GM18526 (cell line): ENCODE data around the gene ANKRD33B.

ENCODE experiments used
- POLR2A ChIP-seq: IDR thresholded peaks from 3 replicates; pipeline ENCODE4 v1.6.1; 2011; ENCODE audit not compliant: insufficient read length; ENCODE audit errors: extremely low read depth

The ANKRD33B gene

DNA sequence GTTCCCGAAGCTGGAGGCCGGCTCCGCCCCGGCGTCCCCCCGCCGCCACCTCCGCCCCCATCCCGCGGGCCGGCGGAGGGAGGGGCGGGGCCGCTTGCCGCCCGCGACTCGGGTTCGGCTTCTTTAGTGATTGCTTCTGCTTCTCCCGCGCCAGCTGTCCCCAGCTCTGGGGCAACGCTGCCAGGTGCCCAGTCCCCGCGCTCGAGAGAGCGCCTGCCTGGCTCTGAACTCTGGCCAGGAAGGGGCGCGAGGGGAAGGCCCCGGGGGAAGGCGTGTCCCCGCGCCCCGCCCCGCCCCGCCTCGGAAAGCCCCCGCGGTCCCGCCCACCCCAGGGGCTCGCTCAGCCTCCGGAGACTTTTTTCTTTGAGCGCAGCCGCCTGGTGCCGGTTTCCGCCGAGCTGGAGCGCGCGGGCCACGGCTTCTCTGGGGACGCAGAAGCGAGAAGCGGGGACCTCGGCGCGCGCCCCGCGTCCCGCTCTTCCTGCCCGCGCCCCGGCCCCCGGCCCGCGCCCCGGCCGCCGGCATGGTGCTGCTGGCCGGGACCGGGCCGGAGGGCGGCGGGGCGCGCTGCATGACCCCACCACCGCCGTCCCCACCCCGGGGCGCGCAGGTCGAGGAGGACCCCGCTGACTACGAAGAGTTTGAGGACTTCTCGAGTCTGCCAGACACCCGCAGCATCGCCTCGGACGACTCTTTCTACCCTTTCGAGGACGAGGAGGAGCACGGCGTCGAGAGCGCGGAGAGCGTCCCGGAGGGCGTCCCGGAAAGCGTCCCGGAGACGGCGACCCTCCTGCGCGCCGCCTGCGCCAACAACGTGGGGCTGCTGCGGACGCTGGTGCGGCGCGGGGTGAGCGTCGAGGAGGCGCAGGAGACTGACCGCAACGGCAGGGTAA is at the start of gene ANKRD33B:
Gene ANKRD33B, plus strand, starts transcription at position 126 of the 893 bp plus-strand sequence. Its CDS starts 398 bp downstream, at position 524.
- TF ChIP-seq POLR2A = peak; percentile 95

DNA sequence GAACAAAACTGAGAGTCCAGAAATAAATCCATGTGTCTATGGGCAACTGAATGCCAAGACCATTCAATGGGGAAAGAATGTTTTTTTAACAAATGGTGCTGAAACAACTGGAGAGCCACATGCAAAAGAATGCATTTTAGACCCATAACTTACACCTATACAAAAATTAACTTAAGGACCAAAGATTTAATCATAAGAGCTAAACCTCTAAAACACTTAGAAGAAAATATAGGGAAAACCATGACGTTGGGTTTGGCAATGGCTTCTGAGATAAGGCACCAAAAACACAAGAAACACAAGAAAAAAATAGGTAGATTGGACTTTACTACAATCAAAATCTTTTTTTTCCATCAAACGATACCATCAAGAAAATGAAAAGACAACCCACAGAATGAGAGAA is 48.4 kb upstream of the ANKRD33B start:
- TF ChIP-seq POLR2A = no peak

DNA sequence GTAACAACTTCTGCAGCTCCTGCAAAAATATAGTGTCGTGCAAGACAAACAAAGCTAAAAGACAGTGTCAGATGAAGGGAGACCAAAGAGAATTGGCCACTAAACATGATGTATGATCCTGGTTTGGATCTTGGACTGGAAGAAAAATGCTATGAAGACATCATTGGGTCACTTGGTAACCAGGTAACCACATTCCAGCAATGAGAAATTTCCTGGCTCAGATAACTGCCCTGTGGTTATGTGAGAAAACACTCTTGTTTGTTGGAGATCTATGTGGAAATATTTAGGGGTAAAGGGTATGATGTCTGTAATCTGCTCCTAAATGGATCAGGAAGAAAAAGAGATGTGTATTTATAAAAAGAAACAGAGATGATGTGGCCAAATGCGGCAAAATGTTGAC is 45.5 kb upstream of the ANKRD33B start:
- no peak for TF ChIP-seq POLR2A

DNA sequence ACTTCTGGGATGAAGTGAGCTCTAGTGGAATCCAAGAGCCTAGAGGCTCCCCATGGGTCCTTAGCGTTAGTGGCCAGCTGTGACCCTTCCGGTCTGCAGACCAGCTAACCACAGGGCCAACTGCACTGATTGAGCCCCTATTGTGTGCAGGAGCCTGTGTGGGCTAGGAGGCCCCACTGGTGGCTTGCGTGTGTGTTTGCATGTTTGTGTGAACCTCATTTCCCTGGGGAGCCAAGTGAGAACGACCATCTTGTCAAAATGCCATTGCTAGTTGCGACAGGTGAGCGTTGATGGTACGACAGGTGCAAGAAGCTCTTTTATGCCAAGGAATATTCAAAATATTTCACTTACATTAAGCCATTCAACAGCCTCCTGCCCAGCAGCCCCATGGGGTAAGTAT is 44.1 kb upstream of the ANKRD33B start:
- no peak for TF ChIP-seq POLR2A

DNA sequence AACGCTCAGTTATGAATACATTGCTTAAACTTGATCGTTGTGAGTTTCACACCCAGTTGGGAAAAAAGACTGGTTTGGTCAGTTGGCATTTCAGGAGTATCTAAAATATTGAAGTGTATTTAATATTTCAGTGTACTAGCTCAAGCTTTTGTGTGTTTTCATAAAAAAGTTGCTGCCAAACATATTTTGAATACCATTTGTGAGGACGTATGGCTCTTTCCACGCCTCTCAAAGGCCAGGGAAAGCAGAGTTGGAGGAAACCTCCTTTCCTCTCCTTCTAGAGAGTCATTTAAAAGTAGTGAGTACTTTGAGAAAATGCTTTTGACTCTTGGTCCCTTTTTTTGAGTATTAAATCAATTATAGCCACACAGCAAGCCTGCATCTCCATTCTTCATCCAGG is 43.2 kb upstream of the ANKRD33B start:
- no peak for TF ChIP-seq POLR2A

DNA sequence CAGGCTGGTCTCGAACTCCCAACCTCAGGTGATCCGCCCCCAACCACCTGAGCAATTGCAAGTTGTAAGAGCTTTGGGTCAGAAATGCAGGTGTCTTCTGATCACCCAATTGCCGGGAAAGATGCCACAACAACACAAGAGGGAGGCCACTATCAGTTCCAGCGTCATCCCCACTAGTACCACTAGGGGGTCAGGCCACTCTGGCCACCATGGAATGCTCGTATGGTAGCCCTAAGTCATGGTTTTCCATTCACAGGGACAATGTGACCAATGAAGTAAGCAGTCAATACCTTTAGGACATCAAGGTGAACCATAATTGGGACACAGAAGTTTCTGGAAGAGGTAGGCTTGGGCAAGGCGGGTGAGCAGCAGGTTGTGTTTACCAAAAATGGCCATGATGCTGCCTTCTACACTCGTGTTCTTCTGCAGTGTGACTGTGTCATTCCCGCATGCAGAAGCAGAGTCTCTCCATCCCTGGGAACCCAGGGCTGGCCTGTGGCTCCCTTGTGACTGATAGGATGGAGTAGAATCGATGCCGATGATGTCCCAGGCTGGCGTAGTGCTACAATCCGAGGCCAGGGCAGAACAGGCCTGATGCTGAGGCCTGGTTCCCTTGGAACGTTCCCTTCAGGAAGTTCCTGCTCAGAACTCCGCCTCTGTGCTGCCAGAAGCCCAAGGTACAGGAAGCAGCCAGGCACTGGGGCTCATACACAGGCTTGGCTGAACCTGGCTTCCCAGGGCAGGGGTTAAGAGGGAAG is 42.2 kb upstream of the ANKRD33B start:
- TF ChIP-seq POLR2A = no peak

DNA sequence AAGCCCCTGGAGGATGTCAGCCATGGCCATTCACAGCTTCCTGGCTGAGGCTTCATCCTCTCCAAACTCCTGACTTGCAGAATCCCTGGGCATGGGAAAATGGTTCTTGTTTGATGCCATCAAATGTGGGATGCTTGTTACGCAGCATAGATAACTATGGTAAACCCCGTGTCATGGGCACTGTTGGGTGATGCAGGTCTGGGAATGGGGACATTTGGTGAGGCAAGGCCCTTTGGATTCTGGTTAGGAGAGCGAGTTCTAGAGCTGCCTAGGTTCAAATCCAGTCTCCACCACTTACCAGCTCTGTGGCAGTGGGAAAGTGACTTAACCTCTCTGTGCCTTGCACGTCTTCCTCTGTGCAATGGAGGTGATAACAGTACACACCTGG is 41.7 kb upstream of the ANKRD33B start:
- TF ChIP-seq POLR2A = no peak

DNA sequence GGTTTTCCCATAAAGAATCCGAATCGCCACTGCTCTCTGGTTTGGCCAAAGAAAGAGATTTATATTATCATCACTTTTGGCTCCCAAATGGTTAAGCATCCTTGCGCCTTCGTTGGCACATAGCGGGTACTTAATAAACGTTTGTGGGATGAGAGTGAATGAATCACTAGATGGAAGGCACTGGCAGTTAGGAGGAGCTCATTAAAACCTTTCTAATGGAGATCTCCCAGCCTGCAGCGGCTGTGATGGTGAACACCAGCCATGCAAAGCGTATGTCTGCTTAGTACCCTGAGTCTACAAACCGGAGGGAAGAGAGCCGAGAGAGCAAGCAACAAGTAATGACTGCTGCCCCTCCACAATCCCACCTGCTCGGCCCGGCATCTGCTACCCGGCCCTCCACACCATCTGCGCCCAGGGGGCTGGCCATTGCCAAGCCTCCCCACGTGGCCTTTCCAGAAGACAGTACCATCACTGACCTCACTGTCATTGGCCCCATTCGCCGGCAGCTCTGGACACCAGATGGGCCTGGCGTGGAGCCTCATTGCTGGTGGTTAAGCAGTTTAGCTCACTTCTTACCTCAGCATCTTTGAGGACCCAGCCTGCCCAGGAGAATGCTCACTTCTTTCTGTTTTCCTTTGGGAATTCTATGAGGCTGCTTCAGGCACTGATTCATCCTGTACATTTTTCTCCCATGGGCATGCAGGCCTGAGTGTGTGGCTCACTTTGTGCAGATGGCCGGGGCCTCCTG is 39.3 kb upstream of the ANKRD33B start:
- no peak for TF ChIP-seq POLR2A

DNA sequence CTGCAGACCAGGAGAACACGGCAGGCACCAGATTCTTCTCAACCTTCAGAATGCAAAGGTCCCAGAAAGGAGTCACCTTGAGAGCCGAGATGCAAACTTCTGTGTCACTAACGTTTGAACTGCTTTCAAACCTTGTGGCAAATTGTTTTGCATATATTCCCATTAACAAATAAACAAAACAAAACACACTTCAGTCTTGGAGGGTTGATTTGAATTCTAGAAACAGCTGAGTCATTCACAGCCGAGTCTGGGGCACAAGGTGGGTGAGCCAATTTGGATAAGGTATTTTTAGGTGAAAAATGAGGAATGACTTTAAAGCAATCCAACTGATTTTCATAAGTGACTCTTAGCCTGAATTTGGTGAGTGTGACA is 38.8 kb upstream of the ANKRD33B start:
- TF ChIP-seq POLR2A = no peak

DNA sequence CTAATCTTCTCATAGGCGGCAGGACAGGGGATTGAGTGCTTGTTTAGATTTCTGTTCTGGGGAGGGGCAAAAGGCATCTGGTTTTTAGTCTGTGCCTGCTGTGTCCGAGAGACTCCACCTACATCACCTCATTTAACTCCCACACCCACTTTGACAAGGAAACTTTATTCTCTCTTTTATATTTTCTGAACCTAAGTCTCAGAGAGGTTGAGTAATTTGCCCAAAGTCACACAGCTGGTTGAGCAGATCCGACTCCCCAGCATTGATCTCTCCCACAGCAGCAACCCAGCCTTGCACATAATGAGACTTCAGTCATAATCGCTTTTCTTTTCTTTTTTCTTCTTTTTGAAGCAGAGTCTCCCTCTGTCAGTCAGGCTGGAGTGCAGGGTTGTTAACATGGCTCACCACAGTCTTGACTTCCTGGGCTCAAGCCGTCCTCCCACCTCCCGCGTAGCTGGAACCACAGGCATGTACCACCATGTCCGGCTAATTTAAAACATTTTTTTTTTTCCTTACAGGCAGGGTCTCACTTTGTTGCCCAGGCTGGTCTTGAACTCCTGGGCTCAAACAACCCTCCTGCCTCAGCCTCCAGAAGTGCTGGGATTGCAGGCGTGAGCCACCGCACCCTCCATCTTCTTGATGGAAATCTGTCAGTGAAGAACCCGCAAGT is 36.5 kb upstream of the ANKRD33B start:
- no peak for TF ChIP-seq POLR2A

DNA sequence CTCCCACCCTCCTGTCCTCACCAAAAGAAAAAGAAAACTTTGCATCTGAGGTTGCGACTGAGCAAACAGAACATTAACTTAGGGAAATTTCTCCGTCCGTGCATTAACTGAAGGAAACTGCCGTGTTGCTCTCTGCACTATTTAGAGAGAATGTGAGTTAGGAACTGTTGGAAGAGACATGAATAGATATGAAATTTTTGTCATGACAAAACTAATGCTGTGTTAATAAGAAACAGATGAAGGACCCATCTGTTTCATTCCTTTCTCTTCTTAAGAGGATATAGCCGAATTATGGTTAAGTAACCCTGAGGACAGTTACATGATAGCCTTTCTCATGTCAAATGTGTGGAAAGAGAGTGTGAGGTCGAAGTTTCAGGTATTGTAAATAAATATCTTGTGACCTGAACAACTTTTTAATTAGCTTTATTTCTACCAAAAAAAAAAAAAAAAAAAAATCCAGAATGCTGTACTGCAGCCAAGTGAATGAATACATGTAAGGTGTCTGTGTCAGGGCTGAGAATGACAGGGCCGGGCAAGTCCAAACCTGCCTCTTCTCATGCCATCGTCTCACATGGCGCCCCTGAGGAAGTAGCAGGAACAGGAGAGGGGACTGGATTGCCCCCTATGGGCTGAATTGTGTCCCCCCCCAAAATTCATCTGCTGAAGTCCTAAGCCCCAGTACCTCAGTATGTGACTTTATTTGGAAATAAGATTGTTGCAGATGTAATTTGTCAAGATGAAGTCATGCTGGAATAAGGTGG is 35.6 kb upstream of the ANKRD33B start:
- no peak for TF ChIP-seq POLR2A

DNA sequence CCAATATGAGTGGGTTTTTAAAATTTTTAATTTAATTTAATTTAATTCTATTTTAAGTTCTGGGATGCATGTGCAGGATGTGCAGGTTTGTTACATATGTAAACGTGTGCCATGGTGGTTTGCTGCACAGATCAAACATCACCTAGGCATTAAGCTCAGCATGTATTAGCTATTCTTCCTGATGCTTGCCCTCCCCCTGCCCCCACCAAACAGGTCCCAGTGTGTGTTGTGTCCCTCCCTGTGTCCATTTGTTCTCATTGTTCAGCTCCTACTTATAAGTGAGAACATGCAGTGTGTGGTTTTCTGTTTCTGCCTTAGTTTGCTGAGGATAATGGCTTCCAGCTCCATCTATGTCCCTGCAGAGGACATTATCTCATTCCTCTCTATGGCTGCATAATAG is 35.0 kb upstream of the ANKRD33B start:
- no peak for TF ChIP-seq POLR2A

DNA sequence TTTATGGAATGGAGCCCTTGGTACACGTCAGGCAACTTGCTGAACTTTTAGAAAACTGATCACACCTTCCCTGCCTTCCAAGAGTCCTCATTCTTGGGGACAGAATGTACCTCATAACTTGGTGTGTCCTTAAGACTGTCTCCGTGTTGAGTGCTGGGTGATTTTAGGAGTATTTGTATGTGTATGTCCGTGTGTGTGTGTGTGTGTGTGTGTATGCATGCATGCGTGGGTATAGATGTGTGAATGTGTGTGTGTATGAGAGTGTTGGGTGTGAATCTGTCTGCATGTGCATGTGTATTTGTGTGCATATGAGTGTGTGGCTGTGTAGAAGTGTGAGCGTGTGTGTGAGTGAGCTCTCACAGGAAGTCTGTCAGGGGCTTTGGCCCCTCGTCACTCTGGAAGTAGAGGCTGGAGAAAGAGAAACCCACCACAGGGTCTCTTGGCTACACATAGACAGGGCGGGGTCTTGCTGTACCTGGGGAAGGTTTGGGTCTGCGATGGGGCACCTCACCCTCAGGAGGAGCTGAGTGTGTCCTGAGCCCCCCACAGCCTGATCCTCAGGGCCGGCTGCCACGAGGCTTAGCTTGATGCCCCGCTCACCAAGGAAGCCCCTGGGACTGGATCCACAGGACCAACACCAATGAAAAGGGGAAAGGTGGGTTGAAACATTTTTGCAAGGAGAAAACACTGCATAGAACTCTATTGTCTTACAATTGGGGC is 33.1 kb upstream of the ANKRD33B start:
- TF ChIP-seq POLR2A = no peak

DNA sequence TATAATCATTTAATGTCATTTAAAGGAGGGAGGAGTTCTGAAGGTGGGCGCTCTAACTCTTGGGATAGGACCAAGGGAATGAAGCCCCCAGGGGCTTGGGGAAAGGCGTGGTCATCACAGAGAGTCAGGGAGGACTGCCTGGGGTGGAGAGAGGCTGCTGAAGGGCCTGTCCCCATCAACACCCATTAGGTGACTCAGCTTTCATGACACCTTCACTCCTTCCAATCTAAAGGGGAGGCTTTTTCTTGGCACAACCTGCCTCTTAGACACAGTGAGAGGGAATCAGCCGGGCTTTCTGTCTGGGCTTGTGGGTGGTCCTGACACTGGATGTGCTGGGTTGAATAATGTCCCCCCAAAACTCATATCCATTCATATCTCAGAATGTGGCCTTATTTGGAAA is 31.4 kb upstream of the ANKRD33B start:
- no peak for TF ChIP-seq POLR2A
